ENCODE measurements around the gene PAQR8.

PAQR8 gene

GRCh38 chr6:52405243-52405642 is 43.3 kb downstream of the PAQR8 start:
- H4K20me1 ChIP-seq (ENCODE audit: insufficient read depth, low read length), result no peaks in the 10 kb centered on the region; the same call in 1 of the 2 replicates
- no peaks in the 10 kb centered on the region for H3K4me1 ChIP-seq (ENCODE audit: low read length)
- TF ChIP-seq EZH2phosphoT487 (IDR thresholded peaks at IDR 0.05; ENCODE audit: low read depth) (no peak), CTCF (IDR thresholded peaks at IDR 0.05; ENCODE audit: low read depth, low read length) (no peak)
- H2AFZ ChIP-seq (ENCODE audit: low read depth, low read length), result no peak overlapping the region
- H3K4me2 ChIP-seq (ENCODE audit: low read length), result no peak overlapping the region
- no peak overlapping the region for H3K4me3 ChIP-seq (ENCODE audit: low read length)
- no peaks in the 10 kb centered on the region for H3K79me2 ChIP-seq (ENCODE audit: low read length)
- H3K36me3 ChIP-seq (replicated peaks; ENCODE audit: low read depth, low read length), result peaks cover 25% of the 10 kb centered on the region
- no peak overlapping the region for H3K27ac ChIP-seq (ENCODE audit: low read length)
- H3K9me3 ChIP-seq (ENCODE audit: insufficient read depth, low read length), result no peaks in the 10 kb centered on the region
- H3K27me3 ChIP-seq (ENCODE audit: low read depth, low read length), result no peaks in the 10 kb centered on the region
- no peak overlapping the region for H3K9ac ChIP-seq (ENCODE audit: low read length)

- no peaks in the 10 kb centered on the region for H4K20me1 ChIP-seq (ENCODE audit: insufficient read depth, low read length)
- no peaks in the 10 kb centered on the region for H3K9me3 ChIP-seq (ENCODE audit: insufficient read depth, low read length)
- H3K4me1 ChIP-seq (ENCODE audit: low read length), result no peaks in the 10 kb centered on the region
- H3K79me2 ChIP-seq (ENCODE audit: low read length), result no peaks in the 10 kb centered on the region
- no peak overlapping the region for H3K9ac ChIP-seq (ENCODE audit: low read length)
- no peak overlapping the region for H3K27ac ChIP-seq (ENCODE audit: low read length)
- no peak overlapping the region for H3K4me3 ChIP-seq (ENCODE audit: low read length)
- peaks cover 25% of the 10 kb centered on the region for H3K36me3 ChIP-seq (replicated peaks; ENCODE audit: low read depth, low read length)
- H2AFZ ChIP-seq (ENCODE audit: low read depth, low read length), result no peak overlapping the region
- no peak overlapping the region for H3K4me2 ChIP-seq (ENCODE audit: low read length)
- TF ChIP-seq EZH2phosphoT487 (IDR thresholded peaks at IDR 0.05; ENCODE audit: low read depth) (no peak), CTCF (IDR thresholded peaks at IDR 0.05; ENCODE audit: low read depth, low read length) (peak; percentile 71)
- no peaks in the 10 kb centered on the region for H3K27me3 ChIP-seq (ENCODE audit: low read depth, low read length)
These were observed 45.5 kb downstream of the PAQR8 start for GRCh38 chr6:52407467-52407866.

GRCh38 chr6:52409499-52409898 is 47.5 kb downstream of the PAQR8 start:
- no peaks in the 10 kb centered on the region for H3K4me1 ChIP-seq (ENCODE audit: low read length)
- no peaks in the 10 kb centered on the region for H4K20me1 ChIP-seq (ENCODE audit: insufficient read depth, low read length)
- H3K9me3 ChIP-seq (ENCODE audit: insufficient read depth, low read length), result no peaks in the 10 kb centered on the region
- H3K4me3 ChIP-seq (ENCODE audit: low read length), result no peak overlapping the region
- no peaks in the 10 kb centered on the region for H3K79me2 ChIP-seq (ENCODE audit: low read length)
- H3K36me3 ChIP-seq (replicated peaks; ENCODE audit: low read depth, low read length), result peaks cover 9% of the 10 kb centered on the region
- H3K27ac ChIP-seq (ENCODE audit: low read length), result no peak overlapping the region
- no peak overlapping the region for H3K9ac ChIP-seq (ENCODE audit: low read length)
- H3K4me2 ChIP-seq (ENCODE audit: low read length), result no peak overlapping the region
- 0 out of 2 replicates have a peak, but pooled peaks cover 5% of the 10 kb centered on the region for H3K27me3 ChIP-seq (ENCODE audit: low read depth, low read length)
- H2AFZ ChIP-seq (ENCODE audit: low read depth, low read length), result no peak overlapping the region
- TF ChIP-seq CTCF (IDR thresholded peaks at IDR 0.05; ENCODE audit: low read depth, low read length) (no peak), EZH2phosphoT487 (IDR thresholded peaks at IDR 0.05; ENCODE audit: low read depth) (no peak)

- Histone ChIP-seq H4K20me1 (ENCODE audit: insufficient read depth, low read length) (no peaks in the 10 kb centered on the region), H3K79me2 (ENCODE audit: low read length) (no peaks in the 10 kb centered on the region), H3K9me3 (ENCODE audit: insufficient read depth, low read length) (no peaks in the 10 kb centered on the region), H3K9ac (ENCODE audit: low read length) (no peak overlapping the region), H3K27ac (ENCODE audit: low read length) (no peak overlapping the region), H3K4me2 (ENCODE audit: low read length) (no peak overlapping the region), H3K36me3 (replicated peaks; ENCODE audit: low read depth, low read length) (no peaks in the 10 kb centered on the region), H2AFZ (ENCODE audit: low read depth, low read length) (no peak overlapping the region), H3K27me3 (ENCODE audit: low read depth, low read length) (0 out of 2 replicates have a peak, but pooled peaks cover 5% of the 10 kb centered on the region), H3K4me3 (ENCODE audit: low read length) (no peak overlapping the region), H3K4me1 (ENCODE audit: low read length) (peaks cover 11% of the 10 kb centered on the region)
- TF ChIP-seq EZH2phosphoT487 (IDR thresholded peaks at IDR 0.05; ENCODE audit: low read depth), result no peak
- TF ChIP-seq CTCF (IDR thresholded peaks at IDR 0.05; ENCODE audit: low read depth, low read length), result no peak
These were observed 49.0 kb downstream of the PAQR8 start for GRCh38 chr6:52410979-52411378.
